Left ventricle myocardium inferior (tissue), 1 donor: Measurements from ENCODE around the gene IQCH. TPM values are rescaled to one million over a fixed set of nuclear protein-coding genes. Genes with fewer than 3 reads are reported as not detected.

Experiments
- DNase-seq: peaks from one replicate; pipeline ENCODE4 v3.0.0-alpha.2; 2020
- H3K27ac ChIP-seq: fragments of 200-600 bp; replicated peaks from 2 replicates; pipeline ENCODE4 v1.8.0; 2021
- H3K27me3 ChIP-seq: fragments of 200-600 bp; 2 replicates; pipeline ENCODE4 v1.8.0; 2021; ENCODE audit warnings: low read depth
- H3K36me3 ChIP-seq: fragments of 200-600 bp; 2 replicates; pipeline ENCODE4 v1.8.0; 2021
- H3K4me1 ChIP-seq: fragments of 200-600 bp; 2 replicates; pipeline ENCODE4 v1.8.0; 2021
- H3K4me3 ChIP-seq: fragments of 200-600 bp; 2 replicates; pipeline ENCODE4 v1.8.0; 2021; ENCODE audit warnings: mild to moderate bottlenecking, moderate library complexity
- H3K9me3 ChIP-seq: fragments of 200-600 bp; replicated peaks from 2 replicates; pipeline ENCODE4 v1.8.0; 2021
- intact Hi-C: fragments of 100-400 bp; cut with micrococcal nuclease; formaldehyde crosslinking; loops from one replicate; pipeline ENCODE4 v1.11.0; 2022
- total RNA-seq: library from RNA; stranded (reverse); fragmentation: NEBNext Ultra II Directional; extraction: Animal tissue kit (Norgen Biotek cat#: 25700); gene quantifications from one replicate; pipeline ENCODE4 v1.2.1, GENCODE V29; 2021
- TF ChIP-seq, protein P1 (sequence below): fragments of 200-600 bp; IDR thresholded peaks from 2 replicates; pipeline ENCODE4 v1.8.0; 2021; ENCODE audit warnings: antibody characterized with exemption, mild to moderate bottlenecking, borderline replicate concordance
- donor health status: DM: no; HTN: yes; CAD: no; lungs with severe emphysema.

IQCH gene
- total RNA-seq, 1 donor from 2014 or later: 1.1 TPM

DNA sequence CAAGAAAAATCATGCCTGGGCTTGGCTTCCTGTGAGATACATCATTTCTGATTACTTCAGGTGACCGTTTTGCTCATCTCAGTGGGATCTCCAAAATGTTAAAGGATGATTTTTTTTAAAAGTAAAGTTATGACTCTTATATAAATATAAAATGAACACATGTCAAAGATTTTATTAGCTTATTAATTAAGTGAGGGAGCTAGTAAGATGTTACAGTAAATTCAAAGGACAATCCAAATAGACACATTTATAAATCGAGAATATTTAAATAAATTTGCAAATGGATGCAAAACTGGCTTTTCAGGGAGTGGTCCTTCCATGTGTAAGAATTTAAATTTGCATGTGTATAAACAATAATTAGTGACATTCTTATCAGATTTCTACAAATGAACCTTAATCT, 87.0 kb downstream of the IQCH start:
- no peak for DNase-seq
- no peak overlapping the region for H3K4me3 ChIP-seq
- no peak overlapping the region for H3K27ac ChIP-seq
- peaks cover 20% of the 10 kb centered on the region for H3K9me3 ChIP-seq
- TF ChIP-seq, protein P1, sequence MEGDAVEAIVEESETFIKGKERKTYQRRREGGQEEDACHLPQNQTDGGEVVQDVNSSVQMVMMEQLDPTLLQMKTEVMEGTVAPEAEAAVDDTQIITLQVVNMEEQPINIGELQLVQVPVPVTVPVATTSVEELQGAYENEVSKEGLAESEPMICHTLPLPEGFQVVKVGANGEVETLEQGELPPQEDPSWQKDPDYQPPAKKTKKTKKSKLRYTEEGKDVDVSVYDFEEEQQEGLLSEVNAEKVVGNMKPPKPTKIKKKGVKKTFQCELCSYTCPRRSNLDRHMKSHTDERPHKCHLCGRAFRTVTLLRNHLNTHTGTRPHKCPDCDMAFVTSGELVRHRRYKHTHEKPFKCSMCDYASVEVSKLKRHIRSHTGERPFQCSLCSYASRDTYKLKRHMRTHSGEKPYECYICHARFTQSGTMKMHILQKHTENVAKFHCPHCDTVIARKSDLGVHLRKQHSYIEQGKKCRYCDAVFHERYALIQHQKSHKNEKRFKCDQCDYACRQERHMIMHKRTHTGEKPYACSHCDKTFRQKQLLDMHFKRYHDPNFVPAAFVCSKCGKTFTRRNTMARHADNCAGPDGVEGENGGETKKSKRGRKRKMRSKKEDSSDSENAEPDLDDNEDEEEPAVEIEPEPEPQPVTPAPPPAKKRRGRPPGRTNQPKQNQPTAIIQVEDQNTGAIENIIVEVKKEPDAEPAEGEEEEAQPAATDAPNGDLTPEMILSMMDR: no peak
- no peaks in the 10 kb centered on the region for H3K27me3 ChIP-seq
- no peaks in the 10 kb centered on the region for H3K4me1 ChIP-seq
- intact Hi-C loops: no loop called here
- H3K36me3 ChIP-seq: no peaks in the 10 kb centered on the region

DNA sequence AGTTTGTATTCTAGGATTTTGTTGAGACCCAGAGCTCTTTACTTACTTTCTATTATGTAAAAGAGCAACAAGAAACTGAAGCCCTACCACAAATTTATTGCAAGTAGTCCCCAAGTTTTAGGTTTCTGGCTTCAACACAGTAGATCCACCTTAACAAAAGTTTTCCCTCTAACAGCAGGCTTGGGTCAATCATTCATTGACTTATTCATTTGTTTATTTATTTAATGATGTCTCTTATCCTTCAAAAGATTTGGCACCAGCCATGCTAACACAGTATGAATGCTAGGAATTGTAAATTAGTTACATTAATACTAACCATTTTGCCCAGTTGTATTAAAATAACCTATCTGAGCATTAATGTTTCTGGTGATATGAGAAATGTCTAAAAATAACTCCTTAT, 88.6 kb downstream of the IQCH start:
- Histone ChIP-seq H3K36me3 (no peaks in the 10 kb centered on the region), H3K4me3 (no peak overlapping the region), H3K4me1 (no peaks in the 10 kb centered on the region), H3K27me3 (no peaks in the 10 kb centered on the region), H3K27ac (no peak overlapping the region), H3K9me3 (peaks cover 37% of the 10 kb centered on the region)
- TF ChIP-seq, protein P1: no peak
- DNase-seq: no peak
- intact Hi-C loops: no loop called here

DNA sequence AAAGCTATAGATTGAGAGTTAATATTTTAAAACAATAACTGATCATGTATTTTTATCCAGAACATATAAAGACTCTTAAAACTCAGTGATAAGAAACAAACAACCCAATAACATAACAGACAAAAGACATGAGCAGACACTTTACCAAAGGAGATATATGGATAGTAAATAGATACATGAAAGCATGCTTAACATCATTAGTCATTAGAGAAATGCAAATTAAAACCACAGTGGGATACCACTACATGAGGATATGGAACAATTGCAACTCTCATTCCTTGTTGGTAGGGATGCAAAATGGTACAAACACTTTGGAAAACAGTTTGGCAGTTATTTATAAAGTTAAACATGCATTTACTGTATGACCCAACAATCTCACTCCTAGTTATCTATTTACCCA, 95.0 kb downstream of the IQCH start:
- H3K27me3 ChIP-seq: no peaks in the 10 kb centered on the region
- peaks cover 59% of the 10 kb centered on the region for H3K9me3 ChIP-seq
- TF ChIP-seq, protein P1: no peak
- H3K4me1 ChIP-seq: no peaks in the 10 kb centered on the region
- H3K4me3 ChIP-seq: no peak overlapping the region
- no peaks in the 10 kb centered on the region for H3K36me3 ChIP-seq
- DNase-seq: no peak
- intact Hi-C loops: no loop called here
- H3K27ac ChIP-seq: no peak overlapping the region

DNA sequence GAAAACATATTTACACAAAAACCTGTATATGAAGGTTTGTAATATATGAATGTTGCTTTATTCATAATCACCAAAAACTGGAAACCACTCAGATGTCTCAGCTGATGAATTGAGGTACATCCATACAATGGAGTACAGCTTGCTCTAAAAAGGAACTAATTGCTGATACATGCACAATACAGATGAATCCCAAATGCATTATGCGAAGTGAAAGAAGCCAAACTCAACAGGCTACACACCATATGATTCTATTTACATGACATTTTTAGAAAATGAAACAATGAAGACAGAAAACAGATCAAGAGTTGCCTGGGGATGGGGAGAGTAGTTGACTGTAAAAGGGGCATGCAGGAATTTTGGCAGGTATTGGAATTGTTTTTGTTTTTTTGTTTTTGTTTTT, 95.5 kb downstream of the IQCH start:
- intact Hi-C loops: no loop called here
- H3K4me3 ChIP-seq: no peak overlapping the region
- H3K27me3 ChIP-seq: no peaks in the 10 kb centered on the region
- no peaks in the 10 kb centered on the region for H3K4me1 ChIP-seq
- TF ChIP-seq, protein P1: no peak
- DNase-seq: no peak
- no peak overlapping the region for H3K27ac ChIP-seq
- no peaks in the 10 kb centered on the region for H3K36me3 ChIP-seq
- peaks cover 55% of the 10 kb centered on the region for H3K9me3 ChIP-seq

DNA sequence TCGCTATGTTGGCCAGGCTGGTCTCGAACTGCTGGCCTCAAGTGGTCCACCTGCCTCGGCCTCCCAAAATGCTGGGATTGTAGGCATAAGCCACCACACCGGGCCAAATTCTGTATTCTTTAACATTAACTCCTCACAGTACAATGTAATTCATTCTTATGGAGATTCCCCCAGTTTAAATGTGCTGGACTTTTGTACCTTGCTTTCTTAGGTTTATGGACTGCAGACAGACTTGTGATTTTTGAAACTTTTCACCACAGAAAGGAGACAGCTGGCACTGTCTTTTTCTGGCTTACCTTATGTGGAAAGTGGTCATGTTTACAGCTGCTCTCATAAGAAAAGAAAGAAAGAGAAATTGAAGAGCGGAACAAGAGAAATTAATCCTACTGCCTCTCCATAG, 103.8 kb downstream of the IQCH start:
- H3K4me3 ChIP-seq: no peak overlapping the region
- no peaks in the 10 kb centered on the region for H3K36me3 ChIP-seq
- no peaks in the 10 kb centered on the region for H3K27me3 ChIP-seq
- no peak overlapping the region for H3K27ac ChIP-seq
- TF ChIP-seq, protein P1: no peak
- H3K9me3 ChIP-seq: peaks cover 2% of the 10 kb centered on the region
- no peaks in the 10 kb centered on the region for H3K4me1 ChIP-seq
- DNase-seq: no peak
- intact Hi-C loops: no loop called here

DNA sequence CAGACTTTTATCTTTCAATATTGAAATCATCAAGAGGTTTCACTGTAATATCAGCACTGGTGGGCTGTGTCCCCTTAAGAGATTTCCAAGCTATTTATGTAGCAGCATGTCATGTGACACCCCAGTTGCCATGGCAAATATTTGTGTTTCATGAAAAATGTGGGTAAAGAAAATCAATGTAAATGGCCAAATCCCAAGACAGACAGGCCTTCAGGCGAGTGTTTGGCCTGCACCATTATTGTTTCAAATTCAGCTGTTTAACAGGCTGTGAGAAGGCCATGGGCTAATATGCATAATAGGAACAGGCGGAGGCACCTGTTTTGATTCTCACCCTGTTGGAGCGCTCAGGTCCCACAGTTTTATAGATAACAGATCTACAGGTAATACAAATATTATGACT, 104.2 kb downstream of the IQCH start:
- H3K27me3 ChIP-seq: no peaks in the 10 kb centered on the region
- H3K27ac ChIP-seq: no peak overlapping the region
- TF ChIP-seq, protein P1: no peak
- no peak for DNase-seq
- peaks cover 2% of the 10 kb centered on the region for H3K9me3 ChIP-seq
- no peak overlapping the region for H3K4me3 ChIP-seq
- intact Hi-C loops: no loop called here
- no peaks in the 10 kb centered on the region for H3K36me3 ChIP-seq
- no peaks in the 10 kb centered on the region for H3K4me1 ChIP-seq
